Measurements from ENCODE around the gene DNAJC8.

DNAJC8 gene

DNA sequence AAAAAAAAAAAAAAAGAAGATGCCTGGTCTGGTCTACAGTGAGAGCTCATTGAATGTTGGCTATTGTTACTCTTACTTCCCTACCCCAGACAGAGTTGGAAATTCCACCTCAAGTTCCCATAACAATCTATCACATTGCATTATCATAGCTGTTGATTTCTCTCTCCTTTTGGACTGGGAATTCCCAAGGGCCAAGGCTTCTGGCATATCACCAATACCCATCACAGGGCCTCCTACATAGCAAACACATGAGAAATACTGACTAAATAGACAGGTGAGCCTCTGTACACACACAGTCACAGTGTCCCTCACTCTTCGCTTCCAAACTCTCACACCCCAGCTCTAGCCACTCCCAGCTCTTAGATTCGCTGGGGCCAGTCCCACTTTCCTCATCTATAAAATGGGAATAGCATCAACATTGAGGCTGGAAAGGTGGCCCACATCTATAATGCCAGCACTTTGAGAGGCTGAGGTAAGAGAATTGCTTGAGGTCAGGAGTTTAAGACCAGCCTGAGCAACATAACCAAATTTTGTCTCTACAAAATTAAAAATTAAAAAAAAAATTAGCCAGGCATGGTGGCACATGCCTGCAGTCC is 62.7 kb downstream of the DNAJC8 start:
- DNase-seq, result no peak

DNA sequence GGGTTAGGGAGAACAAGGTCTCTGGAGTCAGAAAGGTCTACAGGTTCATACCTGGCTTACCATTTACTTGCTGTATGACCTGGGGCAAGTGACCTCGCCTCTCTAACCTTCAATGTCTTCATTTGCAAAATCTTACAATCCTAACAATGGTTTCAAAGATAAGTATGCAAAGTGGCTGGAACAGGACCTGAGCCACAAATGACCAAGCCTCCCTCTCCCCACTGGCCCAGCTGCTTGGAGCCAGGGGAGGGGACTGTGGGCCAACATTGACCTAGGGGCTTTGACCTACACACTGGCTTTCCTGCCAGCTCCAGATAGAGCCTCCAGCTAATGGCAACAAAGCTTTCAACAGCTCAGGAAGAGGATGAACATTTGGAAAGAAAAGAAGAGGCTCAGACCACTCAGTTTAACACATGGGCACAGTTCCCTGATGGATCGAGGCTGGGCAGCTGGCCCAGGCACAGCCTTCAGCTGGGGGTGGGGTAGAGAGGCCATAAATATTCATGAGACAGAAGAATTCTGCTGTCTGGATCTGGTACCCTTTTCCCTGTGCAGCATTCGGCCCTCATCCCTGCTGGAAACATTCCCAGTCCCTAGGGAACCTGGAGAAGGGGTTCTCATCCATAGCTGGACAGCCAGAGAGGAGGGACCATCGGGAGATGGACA is 69.2 kb downstream of the DNAJC8 start:
- DNase-seq, result no peak

DNA sequence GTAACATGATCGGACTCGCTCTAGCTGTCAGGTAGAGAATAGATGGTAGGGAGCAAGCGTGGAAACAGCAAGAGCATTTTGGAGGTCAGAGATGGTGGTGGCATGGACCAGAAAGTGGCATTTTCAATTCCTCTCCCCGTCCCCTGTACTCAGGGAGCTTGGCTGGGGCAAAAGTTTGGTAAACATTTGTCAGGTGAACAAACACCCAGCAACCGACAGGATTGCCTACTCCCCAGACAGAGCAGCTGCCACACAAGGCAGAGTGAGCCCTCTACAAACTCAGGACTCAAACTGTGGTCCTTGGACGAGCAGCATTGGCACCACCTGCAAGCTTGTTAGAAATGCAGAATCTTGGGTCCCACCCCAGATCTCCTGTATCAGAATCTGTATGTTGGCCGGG is 70.7 kb downstream of the DNAJC8 start:
- no peak for DNase-seq

DNA sequence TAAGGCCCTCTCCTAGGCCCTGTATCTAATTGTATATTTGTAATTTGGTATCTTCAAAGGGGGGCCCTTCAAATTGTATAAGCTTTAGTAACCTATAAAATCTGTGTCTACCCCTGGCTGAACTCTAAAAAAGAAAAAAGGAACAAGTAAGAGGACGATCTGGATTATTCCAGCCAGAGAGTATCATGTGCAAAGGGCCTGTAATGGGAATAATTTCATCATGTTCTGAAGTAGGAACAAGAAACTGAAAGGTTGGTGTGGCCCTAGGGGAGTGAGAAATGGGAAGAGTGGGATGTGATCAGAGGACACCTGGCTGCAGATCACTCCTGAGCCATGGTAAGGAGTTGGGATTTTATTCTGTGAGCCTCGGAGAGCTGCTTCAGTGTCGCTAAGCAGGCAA is 71.1 kb downstream of the DNAJC8 start:
- no peak for DNase-seq

DNA sequence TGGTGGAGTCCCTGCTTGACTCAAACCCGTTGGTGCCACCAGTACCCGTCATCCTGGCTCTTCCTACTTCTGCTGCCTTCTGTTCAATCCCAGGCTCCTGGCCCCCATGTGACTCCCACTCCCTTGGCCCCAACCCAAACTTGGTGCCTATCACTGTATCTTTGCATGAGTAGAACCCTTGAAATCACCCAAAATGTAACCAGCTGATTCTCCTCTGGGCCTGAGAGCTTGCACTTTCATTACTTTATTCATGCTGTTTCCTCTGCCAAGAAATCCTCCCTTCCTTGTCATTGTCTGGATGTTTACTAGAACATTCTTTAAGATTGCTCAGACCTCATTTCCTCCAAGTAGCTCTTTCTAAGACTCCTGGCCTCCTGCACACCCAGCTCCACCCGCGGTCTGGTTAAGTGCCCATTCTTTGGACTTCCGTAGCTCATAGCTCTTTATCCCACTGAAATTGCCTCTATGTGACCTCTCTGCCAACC is 72.0 kb downstream of the DNAJC8 start:
- DNase-seq, result no peak

DNA sequence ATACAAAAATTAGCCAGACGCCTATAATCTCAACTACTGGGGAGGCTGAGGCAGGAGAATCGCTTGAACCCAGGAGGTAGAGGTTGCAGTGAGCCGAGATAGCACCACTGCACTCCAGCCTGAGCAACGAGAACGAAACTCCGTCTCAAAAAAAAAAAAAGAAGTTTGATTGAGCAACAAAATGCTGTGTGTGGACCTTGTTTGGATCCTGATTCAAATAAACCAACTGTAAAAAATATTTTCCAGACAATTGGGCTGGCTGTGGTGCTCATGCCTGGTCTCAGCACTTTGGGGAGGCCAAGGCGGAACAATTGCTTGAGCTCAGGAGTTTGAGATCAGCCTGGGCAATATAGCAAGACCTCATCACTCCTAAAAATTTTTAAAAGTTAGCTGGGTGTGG is 73.1 kb downstream of the DNAJC8 start:
- DNase-seq, result no peak

DNA sequence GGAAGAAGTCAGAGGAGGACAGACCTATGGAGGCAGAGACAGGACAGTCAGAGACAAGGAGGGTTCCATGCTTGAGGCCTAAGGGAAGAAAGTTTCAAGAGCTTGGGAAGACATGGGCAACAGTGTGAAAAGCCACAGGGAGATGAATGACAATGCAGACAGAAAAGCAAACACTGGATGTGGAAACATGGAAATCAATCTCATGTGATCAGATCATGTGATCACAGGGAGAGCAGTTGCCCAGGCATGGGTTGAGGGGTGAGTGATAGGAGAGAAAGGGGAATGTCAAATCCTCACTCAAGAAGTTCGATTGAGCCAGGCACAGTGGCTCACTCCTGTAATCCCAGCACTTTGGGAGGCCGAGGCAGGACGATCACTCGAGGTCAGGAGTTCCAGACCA is 73.6 kb downstream of the DNAJC8 start:
- DNase-seq, result no peak

DNA sequence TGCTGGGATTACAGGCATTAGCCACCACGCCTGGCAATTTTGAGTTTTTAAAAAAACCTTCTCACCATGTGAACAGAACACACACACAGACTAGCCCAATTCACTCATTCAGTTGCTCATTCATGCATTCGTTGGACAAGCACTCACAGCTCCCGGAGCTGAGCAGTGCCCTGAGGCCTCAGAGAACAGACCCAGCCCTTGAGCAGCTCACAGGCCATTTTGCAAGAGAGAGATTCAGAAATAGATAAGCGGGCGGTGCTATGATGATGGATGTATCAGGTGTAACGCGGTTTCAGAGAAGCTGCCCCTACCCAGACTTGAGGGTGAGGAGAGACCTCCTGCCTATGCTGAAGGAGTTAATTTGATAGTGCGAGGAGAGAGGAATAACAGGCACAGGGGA is 74.9 kb downstream of the DNAJC8 start:
- no peak for DNase-seq

DNA sequence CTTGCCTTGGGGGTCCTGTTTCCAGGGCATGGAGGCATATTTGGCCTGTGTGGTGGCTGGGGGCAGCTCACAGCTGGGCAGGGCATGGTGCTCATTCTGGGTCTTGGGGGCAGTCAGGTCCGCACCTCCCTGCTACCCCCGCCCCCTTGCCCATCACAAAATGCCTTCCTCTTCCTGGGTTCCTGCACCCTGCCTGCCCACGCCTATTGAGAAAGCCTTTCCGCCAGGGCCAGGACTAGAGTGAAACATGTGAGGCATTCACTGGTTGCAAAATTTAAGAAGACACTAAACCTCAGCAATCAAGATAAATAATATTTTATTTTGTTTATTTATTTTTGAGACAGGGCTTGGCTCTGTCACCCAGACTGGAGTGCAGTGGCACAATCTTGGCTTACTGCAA is 76.0 kb downstream of the DNAJC8 start:
- DNase-seq, result no peak

DNA sequence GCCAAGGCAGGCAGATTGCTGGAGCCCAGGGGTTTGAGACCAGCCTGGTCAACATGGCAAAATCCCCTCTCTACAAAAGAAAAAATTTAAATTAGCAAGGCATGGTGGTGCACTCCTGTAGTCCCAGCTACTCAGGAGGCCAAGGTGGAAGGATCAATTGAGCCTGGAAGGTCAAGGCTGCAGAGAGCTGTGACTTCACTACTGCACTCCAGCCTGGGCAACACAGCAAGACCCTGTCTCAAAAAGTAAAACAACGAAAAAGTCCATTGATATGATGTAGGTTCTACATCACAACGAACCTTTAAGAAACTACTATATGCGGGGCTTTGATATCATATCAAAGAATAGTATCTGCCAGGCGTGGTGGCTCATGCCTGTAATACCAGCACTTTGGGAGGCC is 77.2 kb downstream of the DNAJC8 start:
- DNase-seq, result no peak

DNA sequence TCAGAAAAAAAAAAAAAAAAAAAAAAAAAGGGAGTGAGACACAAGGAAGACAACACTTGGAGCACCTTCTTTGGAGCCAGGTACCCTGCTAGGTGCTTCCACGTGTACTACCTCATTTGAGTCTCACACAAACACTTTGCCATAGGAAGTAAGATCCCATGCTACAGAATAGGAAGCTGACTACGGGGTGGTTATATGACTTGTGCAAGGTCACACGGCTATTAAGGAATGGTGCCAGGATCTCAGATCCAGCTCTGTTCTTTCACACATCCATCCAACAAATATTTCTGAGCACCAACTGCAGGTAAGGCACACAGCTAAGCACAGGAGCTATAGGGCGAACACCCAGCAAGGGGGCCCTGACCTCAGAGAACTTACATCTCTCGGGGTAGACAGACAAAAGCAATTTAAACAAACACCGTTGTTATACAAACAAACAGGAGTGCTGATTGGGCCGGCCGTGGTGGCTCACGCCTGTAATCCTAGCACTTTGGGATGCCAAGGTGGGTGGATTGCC is 78.7 kb downstream of the DNAJC8 start:
- no peak for DNase-seq

Measured in activated CD4-positive, alpha-beta T cell treated with anti-CD3 and anti-CD28 coated beads, Interleukin-2, amount 50 U/mL, for 48 hours (primary cell).